Ascending aorta (tissue), 2 donors: ENCODE measurements around the gene ITGA11. TPM values are rescaled to one million over a fixed set of nuclear protein-coding genes. Genes with fewer than 3 reads are reported as not detected.
A peak's percentile ranks its signal among the peaks of the same experiment; 100 is the strongest.

ENCODE experiments used
- DNase-seq, 2 donors: peaks; one replicate each; pipeline ENCODE4 v3.0.0-alpha.2; 2019; ENCODE audit warnings: low spot score in 2 of 2
- H3K27ac ChIP-seq, 2 donors: fragments of 200-600 bp; sonication (generic); one replicate each; pipeline ENCODE4 v1.5.1; 2016 to 2017; ENCODE audit warnings: mild to moderate bottlenecking in 1 of 2
- H3K27me3 ChIP-seq: fragments of 200-600 bp; sonication (generic); one replicate; pipeline ENCODE4 v1.5.1; 2017
- H3K36me3 ChIP-seq, 2 donors: fragments of 200-600 bp; sonication (generic); one replicate each; pipeline ENCODE4 v1.5.1; 2016
- H3K4me1 ChIP-seq, 2 donors: fragments of 200-600 bp; sonication (generic); one replicate each; pipeline ENCODE4 v1.5.1; 2016 to 2017; ENCODE audit warnings: mild to moderate bottlenecking in 1 of 2
- H3K4me3 ChIP-seq, 2 donors: fragments of 200-600 bp; sonication (generic); one replicate each; pipeline ENCODE4 v1.5.1; 2016 to 2017; ENCODE audit warnings: mild to moderate bottlenecking in 1 of 2
- H3K9me3 ChIP-seq, 2 donors: fragments of 200-600 bp; sonication (generic); one replicate each; pipeline ENCODE4 v1.5.1; 2016
- intact Hi-C: fragments of 100-400 bp; cut with DNase I; formaldehyde crosslinking; loops from one replicate; pipeline ENCODE4 v1.15.1; 2023
- total RNA-seq: library from RNA; depleted of rRNA; stranded (reverse); fragments of >200 nt; gene quantifications from one replicate; pipeline ENCODE4 v1.1.0, GENCODE V29; 2016
- TF ChIP-seq, protein P1 (sequence below), 3 experiments: fragments of 200-600 bp in 2 of 3; fragments of 450-650 bp in 1 of 3; sonication (generic) in 2 of 3; IDR thresholded peaks; one replicate each; pipeline ENCODE4 v1.5.1; 2016 to 2019; ENCODE audit warnings: antibody characterized with exemption in 3 of 3, mild to moderate bottlenecking in 1 of 3, moderate library complexity in 1 of 3

The ITGA11 gene
- total RNA-seq, 1 donor from 2014 or later = 136 TPM

GRCh38 chr15:68278345-68278594 is 153.7 kb downstream of the ITGA11 start:
- no peaks in the 10 kb centered on the region for H3K27me3 ChIP-seq
- H3K4me1 ChIP-seq = peaks cover 3 to 24% of the 10 kb centered on the region in 2 donors
- peak in 1 of 2 donors; percentile 79 for DNase-seq
- TF ChIP-seq, protein P1, sequence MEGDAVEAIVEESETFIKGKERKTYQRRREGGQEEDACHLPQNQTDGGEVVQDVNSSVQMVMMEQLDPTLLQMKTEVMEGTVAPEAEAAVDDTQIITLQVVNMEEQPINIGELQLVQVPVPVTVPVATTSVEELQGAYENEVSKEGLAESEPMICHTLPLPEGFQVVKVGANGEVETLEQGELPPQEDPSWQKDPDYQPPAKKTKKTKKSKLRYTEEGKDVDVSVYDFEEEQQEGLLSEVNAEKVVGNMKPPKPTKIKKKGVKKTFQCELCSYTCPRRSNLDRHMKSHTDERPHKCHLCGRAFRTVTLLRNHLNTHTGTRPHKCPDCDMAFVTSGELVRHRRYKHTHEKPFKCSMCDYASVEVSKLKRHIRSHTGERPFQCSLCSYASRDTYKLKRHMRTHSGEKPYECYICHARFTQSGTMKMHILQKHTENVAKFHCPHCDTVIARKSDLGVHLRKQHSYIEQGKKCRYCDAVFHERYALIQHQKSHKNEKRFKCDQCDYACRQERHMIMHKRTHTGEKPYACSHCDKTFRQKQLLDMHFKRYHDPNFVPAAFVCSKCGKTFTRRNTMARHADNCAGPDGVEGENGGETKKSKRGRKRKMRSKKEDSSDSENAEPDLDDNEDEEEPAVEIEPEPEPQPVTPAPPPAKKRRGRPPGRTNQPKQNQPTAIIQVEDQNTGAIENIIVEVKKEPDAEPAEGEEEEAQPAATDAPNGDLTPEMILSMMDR (IDR thresholded peaks at IDR 0.05) = peak; percentile 23 to 38 (median 28)
- no peaks in the 10 kb centered on the region for H3K9me3 ChIP-seq
- H3K4me3 ChIP-seq = peak overlapping the region; percentile 74 to 93
- H3K27ac ChIP-seq = peak overlapping the region; percentile 99
- no peaks in the 10 kb centered on the region for H3K36me3 ChIP-seq
- intact Hi-C loops = loop anchor here (2.0 to 5.0 kb wide), 3 partner anchors 21 to 539 kb away; no protein-coding TSS in a partner anchor

- intact Hi-C loops = loop anchor here (2.0 to 5.0 kb wide), 3 partner anchors 21 to 540 kb away; no protein-coding TSS in a partner anchor
These were observed 154.2 kb downstream of the ITGA11 start, which contains the start of gene FEM1B for GRCh38 chr15:68277603-68278344. Gene FEM1B, plus strand, starts transcription at chr15:68277745. Its CDS starts 673 bp downstream, at chr15:68278418.

DNA sequence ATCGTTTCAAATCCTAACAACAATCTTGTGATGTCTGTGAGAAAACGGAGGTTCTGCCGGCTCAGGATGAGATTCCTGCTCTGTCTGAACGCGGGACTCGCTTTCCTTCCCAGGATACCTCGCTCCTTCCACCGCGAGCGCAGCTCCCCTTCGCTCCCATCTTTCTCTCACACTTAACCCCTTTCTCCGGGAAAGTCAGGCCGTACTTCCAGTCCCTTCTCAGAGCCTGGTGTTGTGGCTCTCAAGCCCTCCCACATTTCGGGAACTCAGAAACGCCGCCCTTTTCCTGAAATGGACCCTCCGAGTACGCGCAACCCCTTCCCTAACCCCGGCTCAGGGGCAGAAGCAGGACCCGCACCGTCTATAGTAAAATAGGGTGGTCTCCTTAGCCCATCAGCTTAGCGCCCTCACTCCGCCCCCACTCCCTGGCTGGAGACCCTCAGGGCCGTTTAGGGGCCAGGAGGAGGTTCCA is 154.8 kb downstream of the ITGA11 start:
- Histone ChIP-seq H3K4me1 (peaks cover 7 to 26% of the 10 kb centered on the region in 2 donors), H3K9me3 (no peaks in the 10 kb centered on the region), H3K36me3 (no peaks in the 10 kb centered on the region), H3K27ac (peak overlapping the region; percentile 99), H3K27me3 (no peaks in the 10 kb centered on the region), H3K4me3 (peak overlapping the region; percentile 74 to 93)
- DNase-seq = no peak
- TF ChIP-seq, protein P1 (IDR thresholded peaks at IDR 0.05) = no peak
- intact Hi-C loops = loop anchor here (5.0 kb wide), 1 partner anchor 540 kb away; no protein-coding TSS in a partner anchor

More at GRCh38 chr15:68277603-68278344, 154.2 kb downstream of the ITGA11 start, which contains the start of gene FEM1B:
- peak; percentile 56 to 94 for DNase-seq
- H3K36me3 ChIP-seq = no peaks in the 10 kb centered on the region
- peaks cover 3 to 24% of the 10 kb centered on the region in 2 donors for H3K4me1 ChIP-seq
- H3K27me3 ChIP-seq = no peaks in the 10 kb centered on the region
- H3K27ac ChIP-seq = peak within 1 kb of the TSS; percentile 99
- no peaks in the 10 kb centered on the region for H3K9me3 ChIP-seq
- peak within 1 kb of the TSS; percentile 74 to 93 for H3K4me3 ChIP-seq
- TF ChIP-seq, protein P1 (IDR thresholded peaks at IDR 0.05) = no peak

GRCh38 chr15:68276668-68277067 is 155.3 kb downstream of the ITGA11 start:
- Histone ChIP-seq H3K27ac (peak overlapping the region; percentile 99), H3K4me1 (peaks cover 9 to 26% of the 10 kb centered on the region in 2 donors), H3K4me3 (peak overlapping the region; percentile 74 to 93), H3K36me3 (no peaks in the 10 kb centered on the region), H3K27me3 (no peaks in the 10 kb centered on the region), H3K9me3 (no peaks in the 10 kb centered on the region)
- TF ChIP-seq, protein P1 (IDR thresholded peaks at IDR 0.05) = no peak
- DNase-seq = no peak
- intact Hi-C loops = loop anchor here (5.0 kb wide), 1 partner anchor 541 kb away; no protein-coding TSS in a partner anchor

- intact Hi-C loops = loop anchor here (5.0 kb wide), 1 partner anchor 542 kb away; no protein-coding TSS in a partner anchor
- H3K4me3 ChIP-seq = no peak overlapping the region
These were observed 156.7 kb downstream of the ITGA11 start for GRCh38 chr15:68275165-68275746.

More at GRCh38 chr15:68275165-68275746, 156.7 kb downstream of the ITGA11 start:
- peaks cover 12 to 34% of the 10 kb centered on the region in 2 donors for H3K4me1 ChIP-seq
- no peaks in the 10 kb centered on the region for H3K27me3 ChIP-seq
- no peaks in the 10 kb centered on the region for H3K9me3 ChIP-seq
- TF ChIP-seq, protein P1 (IDR thresholded peaks at IDR 0.05) = no peak
- H3K27ac ChIP-seq = peak overlapping the region; percentile 99
- no peak for DNase-seq
- H3K36me3 ChIP-seq = no peaks in the 10 kb centered on the region
